IMR-90 (cell line): ENCODE data around the gene VARS2. TPM values are rescaled to one million over a fixed set of nuclear protein-coding genes. Genes with fewer than 3 reads are reported as not detected.

Experiments used
- ATAC-seq: fragments of 200-7000 bp; cut with Tn5 transposase; 2 replicates; pipeline ENCODE4 v1.9.1; 2020; ENCODE audit warnings: low read depth, mild to moderate bottlenecking, moderate library complexity
- BruUV-seq: library from RNA; stranded (reverse); fragments of 400-500 nt; replicated peaks from 2 replicates; lab custom pipeline; 2021; lab: Mats Ljungman, UMichigan
- CTCF ChIA-PET: fragments of 300-600 bp; formaldehyde crosslinking; extraction: SDS; loops from one replicate; lab custom pipeline; 2021; ENCODE audit warnings: antibody characterized with exemption; lab: Yijun Ruan, JAX
- POLR2A ChIA-PET: fragments of 300-600 bp; sonication (Branson Sonifier 250); formaldehyde crosslinking; loops from one replicate; lab custom pipeline; 2022; ENCODE audit warnings: antibody characterized with exemption; ENCODE audit not compliant: unreplicated experiment; lab: Charles Lee
- DNase-seq: peaks from one replicate; pipeline ENCODE4 v3.0.0; 2013
- H2AFZ ChIP-seq: replicated peaks from 2 replicates; pipeline ENCODE3; 2013; ENCODE audit warnings: low read length, mild to moderate bottlenecking; ENCODE audit not compliant: poor library complexity
- H2AK5ac ChIP-seq: 2 replicates; pipeline ENCODE4 v1.6.1; 2013; ENCODE audit warnings: low read depth, low read length, inconsistent platforms
- H2AK9ac ChIP-seq: replicated peaks from 2 replicates; pipeline ENCODE3; 2013; ENCODE audit warnings: mild to moderate bottlenecking, low read depth, low read length, moderate library complexity; ENCODE audit not compliant: poor library complexity
- H2BK120ac ChIP-seq: 2 replicates; pipeline ENCODE4 v1.6.1; 2013; ENCODE audit warnings: low read depth, low read length, inconsistent platforms
- H2BK15ac ChIP-seq: 3 replicates; pipeline ENCODE4 v1.6.1; 2013; ENCODE audit warnings: low read depth, low read length, inconsistent platforms
- H2BK20ac ChIP-seq: 2 replicates; pipeline ENCODE4 v1.6.1; 2013; ENCODE audit warnings: low read depth, mild to moderate bottlenecking, inconsistent platforms, low read length, moderate library complexity
- H2BK5ac ChIP-seq: 2 replicates; pipeline ENCODE4 v1.6.1; 2013; ENCODE audit warnings: mild to moderate bottlenecking, low read depth, low read length, inconsistent platforms; ENCODE audit not compliant: poor library complexity, severe bottlenecking
- H3K14ac ChIP-seq: replicated peaks from 2 replicates; pipeline ENCODE4 v1.6.1; 2013; ENCODE audit warnings: low read depth, low read length, inconsistent platforms
- H3K18ac ChIP-seq: 2 replicates; pipeline ENCODE4 v1.6.1; 2013; ENCODE audit warnings: low read depth, low read length, control low read depth
- H3K23ac ChIP-seq: 2 replicates; pipeline ENCODE4 v1.6.1; 2013; ENCODE audit warnings: low read depth, low read length, inconsistent platforms
- H3K27ac ChIP-seq: 2 replicates; pipeline ENCODE4 v1.5.1; 2013; ENCODE audit warnings: mild to moderate bottlenecking, control low read depth, low read length; ENCODE audit not compliant: insufficient read depth
- H3K27me3 ChIP-seq: 2 replicates; pipeline ENCODE4 v1.6.1; 2013; ENCODE audit warnings: low read length; ENCODE audit not compliant: control insufficient read depth, insufficient read depth
- H3K36me3 ChIP-seq: 2 replicates; pipeline ENCODE4 v1.6.1; 2013; ENCODE audit warnings: low read length, mixed read lengths; ENCODE audit not compliant: control insufficient read depth, insufficient read depth
- H3K4ac ChIP-seq: 2 replicates; pipeline ENCODE4 v1.6.1; 2013; ENCODE audit warnings: low read depth, low read length, inconsistent platforms
- H3K4me1 ChIP-seq: 2 replicates; pipeline ENCODE4 v1.6.1; 2013; ENCODE audit warnings: low read length, mixed read lengths; ENCODE audit not compliant: control insufficient read depth, insufficient read depth
- H3K4me2 ChIP-seq: 2 replicates; pipeline ENCODE4 v1.6.1; 2013; ENCODE audit warnings: low read depth, mild to moderate bottlenecking, control low read depth, low read length, moderate library complexity
- H3K4me3 ChIP-seq: 2 replicates; pipeline ENCODE4 v1.5.1; 2013; ENCODE audit warnings: low read depth, mild to moderate bottlenecking, control low read depth, low read length, moderate library complexity; ENCODE audit not compliant: insufficient read depth
- H3K56ac ChIP-seq: 2 replicates; pipeline ENCODE4 v1.6.1; 2013; ENCODE audit warnings: low read length, inconsistent platforms; ENCODE audit not compliant: insufficient read depth; ENCODE audit errors: extremely low read depth
- H3K79me1 ChIP-seq, 2 experiments: 2 replicates each; pipeline ENCODE4 v1.6.1; 2013; ENCODE audit warnings: low read length in 2 of 2, inconsistent platforms in 1 of 2, low read depth in 1 of 2
- H3K9ac ChIP-seq: 2 replicates; pipeline ENCODE4 v1.6.1; 2013; ENCODE audit warnings: low read depth, low read length, control low read depth
- H3K9me1 ChIP-seq: 2 replicates; pipeline ENCODE4 v1.6.1; 2013; ENCODE audit warnings: low read length, inconsistent platforms; ENCODE audit not compliant: insufficient read depth
- H3K9me3 ChIP-seq: 2 replicates; pipeline ENCODE4 v1.6.1; 2013; ENCODE audit warnings: low read length; ENCODE audit not compliant: control insufficient read depth, insufficient read depth
- H4K20me1 ChIP-seq: 2 replicates; pipeline ENCODE4 v1.6.1; 2013; ENCODE audit warnings: low read length, inconsistent platforms; ENCODE audit not compliant: insufficient read depth
- H4K5ac ChIP-seq: 2 replicates; pipeline ENCODE4 v1.6.1; 2013; ENCODE audit warnings: mild to moderate bottlenecking, low read depth, low read length, control low read depth
- H4K8ac ChIP-seq, 2 experiments: 2 replicates each; pipeline ENCODE4 v1.6.1; 2013; ENCODE audit warnings: low read depth in 2 of 2, low read length in 2 of 2, control low read depth in 1 of 2, inconsistent platforms in 1 of 2
- H4K91ac ChIP-seq: 2 replicates; pipeline ENCODE4 v1.6.1; 2013; ENCODE audit warnings: low read depth, low read length, inconsistent platforms; ENCODE audit not compliant: insufficient read depth
- BHLHE40 ChIP-seq: fragments of 150-350 bp; IDR thresholded peaks from 2 replicates; pipeline ENCODE4 v1.6.1; 2016; ENCODE audit warnings: mild to moderate bottlenecking, low read depth, low read length
- CEBPB ChIP-seq: IDR thresholded peaks from 2 replicates; pipeline ENCODE4 v1.6.1; 2012; ENCODE audit warnings: low read depth, low read length, improper control_type of control experiment
- MAFK ChIP-seq: IDR thresholded peaks from 2 replicates; pipeline ENCODE4 v1.6.1; 2012; ENCODE audit warnings: low read depth, low read length, improper control_type of control experiment
- NFE2L2 ChIP-seq: fragments of 150-350 bp; IDR thresholded peaks from 2 replicates; pipeline ENCODE4 v1.6.1; 2016; ENCODE audit warnings: low read depth, mild to moderate bottlenecking, low read length
- POLR2A ChIP-seq: IDR thresholded peaks from 2 replicates; pipeline ENCODE4 v1.6.1; 2012; ENCODE audit warnings: mild to moderate bottlenecking, low read depth, low read length
- RCOR1 ChIP-seq: IDR thresholded peaks from 2 replicates; pipeline ENCODE4 v1.6.1; 2012; ENCODE audit warnings: mild to moderate bottlenecking, low read length, improper control_type of control experiment; ENCODE audit not compliant: insufficient replicate concordance
- SMC3 ChIP-seq: fragments of 150-350 bp; IDR thresholded peaks from 2 replicates; pipeline ENCODE4 v1.6.1; 2016; ENCODE audit warnings: low read depth, mild to moderate bottlenecking, antibody characterized with exemption, low read length, moderate library complexity
- WGBS, 2 experiments: methylation state at CpG; one replicate each; pipeline versions ENCODE4 v1.1.5 to v1.1.7; 2013; ENCODE audit warnings: missing lambda C conversion rate in 2 of 2; ENCODE audit not compliant: insufficient read length in 1 of 2; ENCODE audit errors: extremely low coverage in 2 of 2; 5-methylcytosine and 5-hydroxymethylcytosine counted together
- dilution Hi-C: fragments of 300-500 bp; cut with HindIII; formaldehyde crosslinking; loops from one replicate; pipeline ENCODE4 v1.14.3; 2018; ENCODE audit warnings: low sequenced_read_pairs; ENCODE audit not compliant: unreplicated experiment
- in situ Hi-C: fragments of 300-500 bp; cut with MboI; formaldehyde crosslinking; loops from 3 replicates; pipeline ENCODE4 v1.14.3; 2019; ENCODE audit warnings: low sequenced_read_pairs, inconsistent platforms, mixed read lengths
- intact Hi-C: fragments of 100-400 bp; cut with micrococcal nuclease; formaldehyde crosslinking; loops from 2 replicates; pipeline ENCODE4 v1.10.0; 2022
- polyA plus RNA-seq, 3 experiments: library from polyadenylated mRNA; depleted of rRNA; stranded (reverse); fragments of >200 nt; gene quantifications; 2 replicates each; pipeline ENCODE4 v1.2.3, GENCODE V29; 2012; ENCODE audit warnings: low replicate concordance in 1 of 3
- total RNA-seq: library from RNA; depleted of rRNA; stranded (reverse); fragments of >200 nt; gene quantifications from 2 replicates; pipeline ENCODE4 v1.2.3, GENCODE V29; 2012
- TF ChIP-seq, protein P1 (sequence below): conservative IDR thresholded peaks from 2 replicates; pipeline ENCODE4 v1.5.1; 2012; ENCODE audit warnings: mild to moderate bottlenecking, low read depth, low read length, improper control_type of control experiment
- TF ChIP-seq, protein P2 (sequence below): fragments of 150-350 bp; IDR thresholded peaks from 2 replicates; pipeline ENCODE4 v1.6.1; 2016; ENCODE audit warnings: low read depth, mild to moderate bottlenecking, low read length, moderate library complexity, borderline replicate concordance

The VARS2 gene
- total and polyA plus RNA-seq, 2 of the 4 experiments (the other 2 are of a cell fraction): 7.2 to 14.0 TPM

DNA sequence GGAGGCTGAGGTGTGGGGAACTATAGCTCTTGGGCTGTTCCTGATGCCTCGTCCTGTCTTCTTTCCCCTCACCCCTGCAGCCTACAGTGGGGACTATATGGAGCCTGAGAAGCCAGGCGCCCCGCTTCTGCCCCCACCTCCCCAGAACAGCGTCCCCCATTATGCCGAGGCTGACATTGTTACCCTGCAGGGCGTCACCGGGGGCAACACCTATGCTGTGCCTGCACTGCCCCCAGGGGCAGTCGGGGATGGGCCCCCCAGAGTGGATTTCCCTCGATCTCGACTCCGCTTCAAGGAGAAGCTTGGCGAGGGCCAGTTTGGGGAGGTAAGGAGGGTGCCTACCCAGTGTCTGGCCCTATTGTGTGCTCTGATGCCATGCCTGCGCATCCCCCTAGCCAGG lies 17.5 kb upstream of the VARS2 start:
- intact Hi-C loops: no loop called here
- Histone ChIP-seq H3K36me3 (peaks cover 61% of the 10 kb centered on the region), H2BK20ac (no peak overlapping the region), H3K23ac (no peak overlapping the region), H4K5ac (no peak overlapping the region), H3K56ac (no peak overlapping the region), H3K4me2 (no peak overlapping the region), H2BK120ac (no peak overlapping the region), H2BK15ac (no peak overlapping the region), H2AK9ac (no peak overlapping the region), H4K20me1 (no peaks in the 10 kb centered on the region; the same call in 1 of the 2 replicates), H3K4me1 (no peaks in the 10 kb centered on the region), H2AK5ac (no peak overlapping the region), H3K18ac (no peak overlapping the region), H4K91ac (no peak overlapping the region), H2BK5ac (no peak overlapping the region), H3K9me1 (no peaks in the 10 kb centered on the region), H3K9ac (no peak overlapping the region), H3K4ac (no peak overlapping the region), H3K14ac (no peak overlapping the region), H3K9me3 (no peaks in the 10 kb centered on the region), H3K27me3 (no peaks in the 10 kb centered on the region), H4K8ac (no peak overlapping the region), H3K4me3 (no peak overlapping the region), H2AFZ (no peak overlapping the region), H3K79me1 (peaks cover 0 to 4% of the 10 kb centered on the region in 2 experiments; a peak in 2 of 4 replicates), H3K27ac (no peak overlapping the region)
- ChIA-PET CTCF (no interaction called here), POLR2A (no interaction called here)
- WGBS, 2 experiments: no CpG with 5 or more reads among the region's 13 CpGs
- TF ChIP-seq BHLHE40 (no peak), RCOR1 (no peak), CEBPB (no peak), NFE2L2 (no peak), MAFK (no peak), SMC3 (no peak), POLR2A (no peak)
- TF ChIP-seq, protein P1, sequence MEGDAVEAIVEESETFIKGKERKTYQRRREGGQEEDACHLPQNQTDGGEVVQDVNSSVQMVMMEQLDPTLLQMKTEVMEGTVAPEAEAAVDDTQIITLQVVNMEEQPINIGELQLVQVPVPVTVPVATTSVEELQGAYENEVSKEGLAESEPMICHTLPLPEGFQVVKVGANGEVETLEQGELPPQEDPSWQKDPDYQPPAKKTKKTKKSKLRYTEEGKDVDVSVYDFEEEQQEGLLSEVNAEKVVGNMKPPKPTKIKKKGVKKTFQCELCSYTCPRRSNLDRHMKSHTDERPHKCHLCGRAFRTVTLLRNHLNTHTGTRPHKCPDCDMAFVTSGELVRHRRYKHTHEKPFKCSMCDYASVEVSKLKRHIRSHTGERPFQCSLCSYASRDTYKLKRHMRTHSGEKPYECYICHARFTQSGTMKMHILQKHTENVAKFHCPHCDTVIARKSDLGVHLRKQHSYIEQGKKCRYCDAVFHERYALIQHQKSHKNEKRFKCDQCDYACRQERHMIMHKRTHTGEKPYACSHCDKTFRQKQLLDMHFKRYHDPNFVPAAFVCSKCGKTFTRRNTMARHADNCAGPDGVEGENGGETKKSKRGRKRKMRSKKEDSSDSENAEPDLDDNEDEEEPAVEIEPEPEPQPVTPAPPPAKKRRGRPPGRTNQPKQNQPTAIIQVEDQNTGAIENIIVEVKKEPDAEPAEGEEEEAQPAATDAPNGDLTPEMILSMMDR: no peak
- TF ChIP-seq, protein P2, sequence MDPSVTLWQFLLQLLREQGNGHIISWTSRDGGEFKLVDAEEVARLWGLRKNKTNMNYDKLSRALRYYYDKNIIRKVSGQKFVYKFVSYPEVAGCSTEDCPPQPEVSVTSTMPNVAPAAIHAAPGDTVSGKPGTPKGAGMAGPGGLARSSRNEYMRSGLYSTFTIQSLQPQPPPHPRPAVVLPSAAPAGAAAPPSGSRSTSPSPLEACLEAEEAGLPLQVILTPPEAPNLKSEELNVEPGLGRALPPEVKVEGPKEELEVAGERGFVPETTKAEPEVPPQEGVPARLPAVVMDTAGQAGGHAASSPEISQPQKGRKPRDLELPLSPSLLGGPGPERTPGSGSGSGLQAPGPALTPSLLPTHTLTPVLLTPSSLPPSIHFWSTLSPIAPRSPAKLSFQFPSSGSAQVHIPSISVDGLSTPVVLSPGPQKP: no peak
- BruUV-seq: no TSS peak
- DNase-seq (no peak), ATAC-seq (no peak)
- dilution Hi-C loops: no loop called here
- in situ Hi-C loops: no loop called here
